ENCODE measurements around the gene APLP2. TPM values are rescaled to one million over a fixed set of nuclear protein-coding genes. Genes with fewer than 3 reads are reported as not detected.
A peak's percentile ranks its signal among the peaks of the same experiment; 100 is the strongest.

Gene APLP2
- total and polyA plus RNA-seq, 4 experiments from 2014 or later: 33.0 to 65.3 (median 50.3) TPM

DNA sequence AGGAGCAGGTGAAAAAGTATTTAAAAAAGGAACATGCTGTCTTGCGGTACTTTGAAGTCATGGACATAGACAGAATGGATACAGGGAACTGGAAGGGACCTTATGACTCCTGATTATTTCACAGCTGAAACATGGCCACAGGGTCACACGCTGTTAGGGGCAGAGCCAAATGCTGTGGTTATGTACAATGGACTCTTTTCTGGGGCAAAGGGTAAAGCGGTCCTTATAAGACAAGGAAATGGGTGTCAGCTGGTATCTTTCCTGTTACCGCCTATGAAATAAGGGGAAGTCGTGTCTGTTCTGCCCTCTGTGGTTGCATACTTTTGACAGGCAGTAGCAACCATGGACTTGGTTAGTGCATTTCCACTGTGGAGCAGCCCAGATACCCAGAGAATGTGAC, 77.1 kb downstream of the APLP2 start:
- H3K4me3 Mint-ChIP-seq: peak overlapping the region in 6 of 8 donors; percentile 16 to 78 (median 44)
- H3K4me3 ChIP-seq (ENCODE audit: low read length in 2 of 2): no peak overlapping the region
- peaks cover 10 to 15% of the 10 kb centered on the region in 2 donors for H3K36me3 Mint-ChIP-seq
- intact Hi-C loops (cut with micrococcal nuclease): no loop called here
- peaks cover 0 to 4% of the 10 kb centered on the region in 2 donors for H3K27me3 Mint-ChIP-seq
- no peaks in the 10 kb centered on the region for H3K27me3 ChIP-seq (ENCODE audit: insufficient read depth, low read length)
- no peaks in the 10 kb centered on the region for H3K9me3 Mint-ChIP-seq
- ChIA-PET POLR2A (ENCODE audit: partially characterized antibody) (interaction anchor here (1.1 kb wide), 1 partner anchor 143 kb away, joined by 4 read pairs; no protein-coding TSS in a partner anchor), CTCF (ENCODE audit: partially characterized antibody) (interaction anchor here (0.7 to 4.7 kb wide), 4 partner anchors 8 to 76 kb away, joined by 3 to 33 read pairs (median 4); no protein-coding TSS in a partner anchor)
- peaks cover 8 to 29% (median 14%) of the 10 kb centered on the region in 4 donors for H3K4me1 Mint-ChIP-seq
- H3K27ac Mint-ChIP-seq: peak overlapping the region; percentile 22 to 89 (median 44)
- peaks cover 16% of the 10 kb centered on the region for H3K4me1 ChIP-seq (ENCODE audit: insufficient read depth, low read length)
- H3K36me3 ChIP-seq (ENCODE audit: insufficient read depth, low read length): peaks cover 4% of the 10 kb centered on the region
- H3K9me3 ChIP-seq (ENCODE audit: control insufficient read depth in 1 of 2, low read length in 2 of 2): no peaks in the 10 kb centered on the region
- H3K27ac ChIP-seq (ENCODE audit: low read depth, low read length): no peak overlapping the region
- peak in 3 of 5 donors; percentile 25 to 29 (median 26) for DNase-seq

DNA sequence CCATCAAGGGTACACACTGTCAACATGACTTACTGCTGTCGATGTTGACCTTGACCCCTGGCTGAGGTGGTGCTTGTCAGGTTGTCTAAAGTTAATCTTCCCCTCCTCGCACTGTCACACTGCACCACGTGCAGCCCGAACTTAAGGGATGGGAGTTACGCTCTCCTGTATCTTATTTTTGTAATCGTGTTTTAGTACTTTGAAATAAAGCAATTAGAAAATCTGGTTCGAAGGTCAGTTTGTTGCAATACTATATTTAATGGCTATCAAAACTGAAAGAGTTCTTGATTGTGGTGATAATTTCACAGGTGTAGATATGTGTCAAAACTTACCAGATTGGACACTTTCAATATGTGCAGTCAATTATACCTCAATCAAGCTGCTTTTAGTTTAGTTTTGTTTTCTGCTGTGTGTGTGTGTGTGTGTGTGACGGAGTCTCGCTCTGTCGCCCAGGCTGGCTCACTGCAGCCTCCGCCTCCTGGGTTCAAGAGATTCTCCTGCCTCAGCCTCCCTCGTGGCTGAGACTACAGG, 79.2 kb downstream of the APLP2 start:
- Mint-ChIP-seq H3K9me3 (no peaks in the 10 kb centered on the region), H3K27ac (no peak overlapping the region), H3K4me3 (no peak overlapping the region), H3K36me3 (peaks cover 8% of the 10 kb centered on the region in 2 donors), H3K27me3 (peaks cover 0 to 8% of the 10 kb centered on the region in 2 donors), H3K4me1 (peaks cover 8 to 29% (median 14%) of the 10 kb centered on the region in 4 donors)
- ChIA-PET CTCF (ENCODE audit: partially characterized antibody) (interaction anchor here (4.7 kb wide), 1 partner anchor 16 kb away, joined by 33 read pairs; no protein-coding TSS in a partner anchor), POLR2A (ENCODE audit: partially characterized antibody) (no interaction called here)
- intact Hi-C loops (cut with micrococcal nuclease): no loop called here
- peaks cover 16% of the 10 kb centered on the region for H3K4me1 ChIP-seq (ENCODE audit: insufficient read depth, low read length)
- H3K36me3 ChIP-seq (ENCODE audit: insufficient read depth, low read length): no peaks in the 10 kb centered on the region
- DNase-seq: no peak
- H3K9me3 ChIP-seq (ENCODE audit: control insufficient read depth in 1 of 2, low read length in 2 of 2): no peaks in the 10 kb centered on the region
- no peak overlapping the region for H3K4me3 ChIP-seq (ENCODE audit: low read length in 2 of 2)
- H3K27ac ChIP-seq (ENCODE audit: low read depth, low read length): no peak overlapping the region
- H3K27me3 ChIP-seq (ENCODE audit: insufficient read depth, low read length): no peaks in the 10 kb centered on the region

DNA sequence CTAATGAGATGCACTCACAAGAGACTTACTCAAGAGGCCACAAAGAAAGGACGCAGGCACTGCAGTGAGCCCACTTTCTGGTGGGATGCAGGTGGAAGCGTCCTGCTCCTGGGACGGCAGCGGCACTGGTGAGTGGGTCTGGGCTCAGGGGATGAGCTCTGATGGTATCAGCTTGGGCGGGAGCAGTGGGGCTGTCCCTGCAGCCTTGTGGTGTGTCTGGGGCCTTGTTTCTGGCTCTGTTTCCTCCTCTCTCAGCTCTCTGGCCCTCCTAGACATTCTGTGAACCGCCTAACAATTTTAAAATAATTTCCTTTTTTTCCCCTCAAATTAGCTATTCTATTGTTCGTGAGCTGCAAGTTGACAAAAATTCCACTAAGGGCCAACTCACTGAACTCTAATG, 81.1 kb downstream of the APLP2 start:
- no peaks in the 10 kb centered on the region for H3K36me3 ChIP-seq (ENCODE audit: insufficient read depth, low read length)
- H3K27me3 ChIP-seq (ENCODE audit: insufficient read depth, low read length): no peaks in the 10 kb centered on the region
- Mint-ChIP-seq H3K27me3 (peaks cover 3 to 11% of the 10 kb centered on the region in 2 donors), H3K4me1 (peaks cover 8 to 29% (median 11%) of the 10 kb centered on the region in 4 donors), H3K4me3 (no peak overlapping the region), H3K36me3 (no peaks in the 10 kb centered on the region), H3K27ac (no peak overlapping the region), H3K9me3 (no peaks in the 10 kb centered on the region)
- POLR2A ChIA-PET (ENCODE audit: partially characterized antibody): no interaction called here
- H3K9me3 ChIP-seq (ENCODE audit: control insufficient read depth in 1 of 2, low read length in 2 of 2): no peaks in the 10 kb centered on the region
- H3K27ac ChIP-seq (ENCODE audit: low read depth, low read length): no peak overlapping the region
- CTCF ChIA-PET (ENCODE audit: partially characterized antibody): interaction anchor here (1.1 to 1.2 kb wide), 2 partner anchors 12 to 62 kb away, joined by 3 read pairs; no protein-coding TSS in a partner anchor
- DNase-seq: no peak
- no peak overlapping the region for H3K4me3 ChIP-seq (ENCODE audit: low read length in 2 of 2)
- H3K4me1 ChIP-seq (ENCODE audit: insufficient read depth, low read length): peaks cover 16% of the 10 kb centered on the region
- intact Hi-C loops (cut with micrococcal nuclease): no loop called here

- peaks cover 15% of the 10 kb centered on the region for H3K4me1 ChIP-seq (ENCODE audit: insufficient read depth, low read length)
- no peak overlapping the region for H3K27ac Mint-ChIP-seq
- H3K9me3 ChIP-seq (ENCODE audit: control insufficient read depth in 1 of 2, low read length in 2 of 2): no peaks in the 10 kb centered on the region
- DNase-seq: no peak
- H3K4me1 Mint-ChIP-seq: peaks cover 7 to 26% (median 9%) of the 10 kb centered on the region in 4 donors
- H3K9me3 Mint-ChIP-seq: no peaks in the 10 kb centered on the region
- CTCF ChIA-PET (ENCODE audit: partially characterized antibody): interaction anchor here (1.1 to 1.2 kb wide), 2 partner anchors 12 to 62 kb away, joined by 3 read pairs; no protein-coding TSS in a partner anchor
- H3K4me3 Mint-ChIP-seq: no peak overlapping the region
- peaks cover 3 to 11% of the 10 kb centered on the region in 2 donors for H3K27me3 Mint-ChIP-seq
- intact Hi-C loops (cut with micrococcal nuclease): no loop called here
- H3K4me3 ChIP-seq (ENCODE audit: low read length in 2 of 2): no peak overlapping the region
- no peak overlapping the region for H3K27ac ChIP-seq (ENCODE audit: low read depth, low read length)
- H3K27me3 ChIP-seq (ENCODE audit: insufficient read depth, low read length): no peaks in the 10 kb centered on the region
- H3K36me3 ChIP-seq (ENCODE audit: insufficient read depth, low read length): no peaks in the 10 kb centered on the region
- H3K36me3 Mint-ChIP-seq: no peaks in the 10 kb centered on the region
- POLR2A ChIA-PET (ENCODE audit: partially characterized antibody): no interaction called here
Observed at GRCh38 chr11:130151196-130151595, 81.5 kb downstream of the APLP2 start.

- Histone ChIP-seq H3K27me3 (ENCODE audit: insufficient read depth, low read length) (no peaks in the 10 kb centered on the region), H3K9me3 (ENCODE audit: control insufficient read depth in 1 of 2, low read length in 2 of 2) (no peaks in the 10 kb centered on the region), H3K36me3 (ENCODE audit: insufficient read depth, low read length) (no peaks in the 10 kb centered on the region), H3K4me3 (ENCODE audit: low read length in 2 of 2) (no peak overlapping the region), H3K4me1 (ENCODE audit: insufficient read depth, low read length) (peaks cover 6% of the 10 kb centered on the region), H3K27ac (ENCODE audit: low read depth, low read length) (no peak overlapping the region)
- DNase-seq: no peak
- Mint-ChIP-seq H3K9me3 (no peaks in the 10 kb centered on the region), H3K4me3 (no peak overlapping the region), H3K27me3 (peaks cover 28 to 30% of the 10 kb centered on the region in 2 donors), H3K4me1 (peaks cover 4 to 24% (median 13%) of the 10 kb centered on the region in 4 donors), H3K27ac (no peak overlapping the region), H3K36me3 (no peaks in the 10 kb centered on the region)
- intact Hi-C loops (cut with micrococcal nuclease): no loop called here
- POLR2A ChIA-PET (ENCODE audit: partially characterized antibody): no interaction called here
- CTCF ChIA-PET (ENCODE audit: partially characterized antibody): interaction anchor here (1.1 kb wide), 1 partner anchor 9 kb away, joined by 3 read pairs; no protein-coding TSS in a partner anchor
Observed at GRCh38 chr11:130156108-130157022, 86.7 kb downstream of the APLP2 start.

GRCh38 chr11:130157101-130157500, 87.4 kb downstream of the APLP2 start:
- Histone ChIP-seq H3K4me3 (ENCODE audit: low read length in 2 of 2) (no peak overlapping the region), H3K9me3 (ENCODE audit: control insufficient read depth in 1 of 2, low read length in 2 of 2) (no peaks in the 10 kb centered on the region), H3K27me3 (ENCODE audit: insufficient read depth, low read length) (peaks cover 6% of the 10 kb centered on the region), H3K4me1 (ENCODE audit: insufficient read depth, low read length) (peaks cover 6% of the 10 kb centered on the region), H3K27ac (ENCODE audit: low read depth, low read length) (no peak overlapping the region), H3K36me3 (ENCODE audit: insufficient read depth, low read length) (no peaks in the 10 kb centered on the region)
- peaks cover 4 to 27% (median 14%) of the 10 kb centered on the region in 4 donors for H3K4me1 Mint-ChIP-seq
- H3K36me3 Mint-ChIP-seq: no peaks in the 10 kb centered on the region
- ChIA-PET POLR2A (ENCODE audit: partially characterized antibody) (no interaction called here), CTCF (ENCODE audit: partially characterized antibody) (no interaction called here)
- H3K27me3 Mint-ChIP-seq: peaks cover 33 to 34% of the 10 kb centered on the region in 2 donors
- no peak overlapping the region for H3K27ac Mint-ChIP-seq
- no peak for DNase-seq
- intact Hi-C loops (cut with micrococcal nuclease): no loop called here
- no peaks in the 10 kb centered on the region for H3K9me3 Mint-ChIP-seq
- no peak overlapping the region for H3K4me3 Mint-ChIP-seq

- Histone ChIP-seq H3K27ac (ENCODE audit: low read depth, low read length) (no peak overlapping the region), H3K9me3 (ENCODE audit: control insufficient read depth in 1 of 2, low read length in 2 of 2) (no peaks in the 10 kb centered on the region), H3K4me1 (ENCODE audit: insufficient read depth, low read length) (peaks cover 6% of the 10 kb centered on the region), H3K36me3 (ENCODE audit: insufficient read depth, low read length) (no peaks in the 10 kb centered on the region), H3K4me3 (ENCODE audit: low read length in 2 of 2) (no peak overlapping the region), H3K27me3 (ENCODE audit: insufficient read depth, low read length) (peaks cover 6% of the 10 kb centered on the region)
- no peak for DNase-seq
- H3K27ac Mint-ChIP-seq: no peak overlapping the region
- H3K27me3 Mint-ChIP-seq: peaks cover 39 to 41% of the 10 kb centered on the region in 2 donors
- ChIA-PET CTCF (ENCODE audit: partially characterized antibody) (no interaction called here), POLR2A (ENCODE audit: partially characterized antibody) (no interaction called here)
- H3K4me3 Mint-ChIP-seq: peak overlapping the region in 4 of 8 donors; percentile 11 to 68 (median 34)
- peaks cover 5 to 27% (median 14%) of the 10 kb centered on the region in 4 donors for H3K4me1 Mint-ChIP-seq
- no peaks in the 10 kb centered on the region for H3K9me3 Mint-ChIP-seq
- no peaks in the 10 kb centered on the region for H3K36me3 Mint-ChIP-seq
- intact Hi-C loops (cut with micrococcal nuclease): no loop called here
Observed at GRCh38 chr11:130157840-130158239, 88.1 kb downstream of the APLP2 start.
